HEK293 (cell line): ENCODE results near the gene GANAB.

ENCODE experiments used
- BCL11B ChIP-seq: fragments of 450-650 bp; formaldehyde crosslinking; IDR thresholded peaks from 2 replicates; pipeline ENCODE4 v1.5.1; 2016; ENCODE audit warnings: low read depth, missing biosample characterization, missing genetic modification characterization
- GLIS2 ChIP-seq: fragments of 450-650 bp; formaldehyde crosslinking; IDR thresholded peaks from 2 replicates; pipeline ENCODE4 v1.5.1; 2016; ENCODE audit warnings: missing biosample characterization, missing genetic modification characterization
- HOXA7 ChIP-seq: sonication (generic); formaldehyde crosslinking; IDR thresholded peaks from 2 replicates; pipeline ENCODE4 v1.8.1; 2022; ENCODE audit warnings: missing genetic modification reagents, borderline replicate concordance
- SCRT1 ChIP-seq: fragments of 450-650 bp; formaldehyde crosslinking; IDR thresholded peaks from 2 replicates; pipeline ENCODE4 v1.5.1; 2016; ENCODE audit warnings: missing biosample characterization, missing genetic modification characterization, borderline replicate concordance
- SCRT2 ChIP-seq: fragments of 450-650 bp; formaldehyde crosslinking; IDR thresholded peaks from 2 replicates; pipeline ENCODE4 v1.5.1; 2016; ENCODE audit warnings: missing biosample characterization, missing genetic modification characterization
- SP7 ChIP-seq: fragments of 450-650 bp; formaldehyde crosslinking; IDR thresholded peaks from 2 replicates; pipeline ENCODE4 v1.5.1; 2016; ENCODE audit warnings: missing biosample characterization, missing genetic modification characterization
- ZBTB1 ChIP-seq: fragments of 450-650 bp; formaldehyde crosslinking; IDR thresholded peaks from 2 replicates; pipeline ENCODE4 v1.5.1; 2016; ENCODE audit warnings: missing biosample characterization, missing genetic modification characterization
- ZBTB7A ChIP-seq: fragments of 450-650 bp; formaldehyde crosslinking; IDR thresholded peaks from 2 replicates; pipeline ENCODE4 v1.5.1; 2016; ENCODE audit warnings: low read depth, missing biosample characterization, missing genetic modification characterization
- ZNF121 ChIP-seq: fragments of 450-650 bp; formaldehyde crosslinking; IDR thresholded peaks from 2 replicates; pipeline ENCODE4 v1.5.1; 2016; ENCODE audit warnings: missing biosample characterization, missing genetic modification characterization
- ZNF239 ChIP-seq: fragments of 450-650 bp; formaldehyde crosslinking; IDR thresholded peaks from 2 replicates; pipeline ENCODE4 v1.5.1; 2016; ENCODE audit warnings: missing biosample characterization, missing genetic modification characterization
- ZNF274 ChIP-seq, 2 experiments: fragments of 200-500 bp in 1 of 2; fragments of 450-650 bp in 1 of 2; sonication (Bioruptor generic) in 1 of 2; formaldehyde crosslinking in 1 of 2; IDR thresholded peaks; 2 replicates each; pipeline versions ENCODE4 v1.5.1 to v1.6.1; 2014 to 2016; ENCODE audit warnings: borderline replicate concordance in 1 of 2, inconsistent platforms in 1 of 2, low read length in 1 of 2, missing biosample characterization in 1 of 2, missing genetic modification characterization in 1 of 2
- ZNF324 ChIP-seq: fragments of 450-650 bp; formaldehyde crosslinking; IDR thresholded peaks from 2 replicates; pipeline ENCODE4 v1.5.1; 2016; ENCODE audit warnings: missing biosample characterization, missing genetic modification characterization
- ZNF416 ChIP-seq: fragments of 450-650 bp; formaldehyde crosslinking; IDR thresholded peaks from 2 replicates; pipeline ENCODE4 v1.5.1; 2016; ENCODE audit warnings: missing biosample characterization, missing genetic modification characterization
- ZNF426 ChIP-seq: fragments of 450-650 bp; formaldehyde crosslinking; IDR thresholded peaks from 2 replicates; pipeline ENCODE4 v1.5.1; 2017; ENCODE audit warnings: missing biosample characterization, missing genetic modification characterization, mild to moderate bottlenecking, inconsistent platforms, moderate library complexity
- ZNF514 ChIP-seq: fragments of 450-650 bp; formaldehyde crosslinking; IDR thresholded peaks from 2 replicates; pipeline ENCODE4 v1.5.1; 2016; ENCODE audit warnings: missing biosample characterization, missing genetic modification characterization
- ZNF558 ChIP-seq: fragments of 450-650 bp; formaldehyde crosslinking; IDR thresholded peaks from 2 replicates; pipeline ENCODE4 v1.5.1; 2016; ENCODE audit warnings: missing biosample characterization, missing genetic modification characterization
- ZNF626 ChIP-seq: fragments of 450-650 bp; sonication (Bioruptor Pico); formaldehyde crosslinking; IDR thresholded peaks from 2 replicates; pipeline ENCODE4 v1.5.1; 2018; ENCODE audit warnings: missing biosample characterization, missing genetic modification characterization, inconsistent platforms
- ZNF658 ChIP-seq: fragments of 450-650 bp; formaldehyde crosslinking; IDR thresholded peaks from 2 replicates; pipeline ENCODE4; 2016; ENCODE audit warnings: missing biosample characterization, missing genetic modification characterization
- ZNF785 ChIP-seq: fragments of 450-650 bp; formaldehyde crosslinking; IDR thresholded peaks from 2 replicates; pipeline ENCODE4 v1.5.1; 2016; ENCODE audit warnings: missing biosample characterization, missing genetic modification characterization
- TF ChIP-seq, protein P1 (sequence below): fragments of 450-650 bp; formaldehyde crosslinking; optimal IDR thresholded peaks from 2 replicates; pipeline ENCODE3; 2016; ENCODE audit warnings: missing biosample characterization, mild to moderate bottlenecking, missing genetic modification characterization
- TF ChIP-seq, protein P2 (sequence below): fragments of 450-650 bp; formaldehyde crosslinking; IDR thresholded peaks from 2 replicates; pipeline ENCODE4 v1.5.1; 2016; ENCODE audit warnings: missing biosample characterization, missing genetic modification characterization
- TF ChIP-seq, protein P3 (sequence below): fragments of 450-650 bp; formaldehyde crosslinking; IDR thresholded peaks from 2 replicates; pipeline ENCODE4 v1.5.1; 2016; ENCODE audit warnings: missing biosample characterization, missing genetic modification characterization, borderline replicate concordance
- TF ChIP-seq, protein P4 (sequence below): fragments of 450-650 bp; formaldehyde crosslinking; IDR thresholded peaks from 2 replicates; pipeline ENCODE4 v1.5.1; 2017; ENCODE audit warnings: missing biosample characterization, missing genetic modification characterization
- TF ChIP-seq, protein P5 (sequence below): fragments of 450-650 bp; formaldehyde crosslinking; IDR thresholded peaks from 2 replicates; pipeline ENCODE4 v1.5.0; 2017; ENCODE audit warnings: missing biosample characterization, missing genetic modification characterization, borderline replicate concordance
- TF ChIP-seq, protein P6 (sequence below): fragments of 450-650 bp; formaldehyde crosslinking; IDR thresholded peaks from 2 replicates; pipeline ENCODE4 v1.5.1; 2016; ENCODE audit warnings: missing biosample characterization, missing genetic modification characterization

The GANAB gene

DNA sequence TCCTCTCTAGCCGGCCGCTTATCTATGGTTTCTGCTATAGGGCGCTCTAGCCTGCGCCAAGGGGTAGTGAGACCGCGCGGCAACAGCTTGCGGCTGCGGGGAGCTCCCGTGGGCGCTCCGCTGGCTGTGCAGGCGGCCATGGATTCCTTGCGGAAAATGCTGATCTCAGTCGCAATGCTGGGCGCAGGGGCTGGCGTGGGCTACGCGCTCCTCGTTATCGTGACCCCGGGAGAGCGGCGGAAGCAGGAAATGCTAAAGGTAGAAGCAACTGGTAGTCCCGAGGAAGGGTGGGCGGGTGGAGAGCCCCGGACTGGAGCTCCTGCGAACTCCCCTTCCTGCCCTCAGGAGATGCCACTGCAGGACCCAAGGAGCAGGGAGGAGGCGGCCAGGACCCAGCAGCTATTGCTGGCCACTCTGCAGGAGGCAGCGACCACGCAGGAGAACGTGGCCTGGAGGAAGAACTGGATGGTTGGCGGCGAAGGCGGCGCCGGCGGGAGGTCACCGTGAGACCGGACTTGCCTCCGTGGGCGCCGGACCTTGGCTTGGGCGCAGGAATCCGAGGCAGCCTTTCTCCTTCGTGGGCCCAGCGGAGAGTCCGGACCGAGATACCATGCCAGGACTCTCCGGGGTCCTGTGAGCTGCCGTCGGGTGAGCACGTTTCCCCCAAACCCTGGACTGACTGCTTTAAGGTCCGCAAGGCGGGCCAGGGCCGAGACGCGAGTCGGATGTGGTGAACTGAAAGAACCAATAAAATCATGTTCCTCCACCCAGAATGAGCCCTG is 25.4 kb upstream of the GANAB start, which contains the start of the genes LBHD1 and UQCC3 (continued):
- TF ChIP-seq ZNF426 (no peak), HOXA7 (CRISPR knock-in tag) (no peak), SP7 (tag by site-specific recombination) (no peak; the same call in 1 of the 2 replicates), ZNF658 (no peak), ZBTB1 (tag by site-specific recombination) (no peak), ZNF324 (tag by site-specific recombination) (peak; percentile 52; the same call in 1 of the 2 replicates), ZNF416 (no peak), ZNF626 (tag by site-specific recombination) (no peak), ZNF274 (IDR thresholded peaks at IDR 0.05; ENCODE audit: low read length) (no peak), ZNF274 (tag by site-specific recombination; IDR thresholded peaks at IDR 0.05; ENCODE audit: borderline replicate concordance) (no peak), ZNF558 (tag by site-specific recombination) (no peak), ZBTB7A (tag by site-specific recombination) (no peak), SCRT2 (tag by site-specific recombination) (peak; percentile 99), ZNF785 (tag by site-specific recombination) (no peak), ZNF514 (tag by site-specific recombination) (no peak), ZNF239 (tag by site-specific recombination) (no peak), BCL11B (tag by site-specific recombination) (no peak), ZNF121 (tag by site-specific recombination) (no peak), GLIS2 (tag by site-specific recombination) (peak; percentile 84), SCRT1 (tag by site-specific recombination) (peak; percentile 98)
- TF ChIP-seq, protein P1, sequence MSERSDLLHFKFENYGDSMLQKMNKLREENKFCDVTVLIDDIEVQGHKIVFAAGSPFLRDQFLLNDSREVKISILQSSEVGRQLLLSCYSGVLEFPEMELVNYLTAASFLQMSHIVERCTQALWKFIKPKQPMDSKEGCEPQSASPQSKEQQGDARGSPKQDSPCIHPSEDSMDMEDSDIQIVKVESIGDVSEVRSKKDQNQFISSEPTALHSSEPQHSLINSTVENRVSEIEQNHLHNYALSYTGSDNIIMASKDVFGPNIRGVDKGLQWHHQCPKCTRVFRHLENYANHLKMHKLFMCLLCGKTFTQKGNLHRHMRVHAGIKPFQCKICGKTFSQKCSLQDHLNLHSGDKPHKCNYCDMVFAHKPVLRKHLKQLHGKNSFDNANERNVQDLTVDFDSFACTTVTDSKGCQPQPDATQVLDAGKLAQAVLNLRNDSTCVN (tag by site-specific recombination) = peak; percentile 81
- TF ChIP-seq, protein P2, sequence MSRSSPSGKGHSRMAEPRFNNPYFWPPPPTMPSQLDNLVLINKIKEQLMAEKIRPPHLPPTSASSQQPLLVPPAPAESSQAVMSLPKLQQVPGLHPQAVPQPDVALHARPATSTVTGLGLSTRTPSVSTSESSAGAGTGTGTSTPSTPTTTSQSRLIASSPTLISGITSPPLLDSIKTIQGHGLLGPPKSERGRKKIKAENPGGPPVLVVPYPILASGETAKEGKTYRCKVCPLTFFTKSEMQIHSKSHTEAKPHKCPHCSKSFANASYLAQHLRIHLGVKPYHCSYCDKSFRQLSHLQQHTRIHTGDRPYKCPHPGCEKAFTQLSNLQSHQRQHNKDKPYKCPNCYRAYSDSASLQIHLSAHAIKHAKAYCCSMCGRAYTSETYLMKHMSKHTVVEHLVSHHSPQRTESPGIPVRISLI (tag by site-specific recombination) = no peak
- TF ChIP-seq, protein P3, sequence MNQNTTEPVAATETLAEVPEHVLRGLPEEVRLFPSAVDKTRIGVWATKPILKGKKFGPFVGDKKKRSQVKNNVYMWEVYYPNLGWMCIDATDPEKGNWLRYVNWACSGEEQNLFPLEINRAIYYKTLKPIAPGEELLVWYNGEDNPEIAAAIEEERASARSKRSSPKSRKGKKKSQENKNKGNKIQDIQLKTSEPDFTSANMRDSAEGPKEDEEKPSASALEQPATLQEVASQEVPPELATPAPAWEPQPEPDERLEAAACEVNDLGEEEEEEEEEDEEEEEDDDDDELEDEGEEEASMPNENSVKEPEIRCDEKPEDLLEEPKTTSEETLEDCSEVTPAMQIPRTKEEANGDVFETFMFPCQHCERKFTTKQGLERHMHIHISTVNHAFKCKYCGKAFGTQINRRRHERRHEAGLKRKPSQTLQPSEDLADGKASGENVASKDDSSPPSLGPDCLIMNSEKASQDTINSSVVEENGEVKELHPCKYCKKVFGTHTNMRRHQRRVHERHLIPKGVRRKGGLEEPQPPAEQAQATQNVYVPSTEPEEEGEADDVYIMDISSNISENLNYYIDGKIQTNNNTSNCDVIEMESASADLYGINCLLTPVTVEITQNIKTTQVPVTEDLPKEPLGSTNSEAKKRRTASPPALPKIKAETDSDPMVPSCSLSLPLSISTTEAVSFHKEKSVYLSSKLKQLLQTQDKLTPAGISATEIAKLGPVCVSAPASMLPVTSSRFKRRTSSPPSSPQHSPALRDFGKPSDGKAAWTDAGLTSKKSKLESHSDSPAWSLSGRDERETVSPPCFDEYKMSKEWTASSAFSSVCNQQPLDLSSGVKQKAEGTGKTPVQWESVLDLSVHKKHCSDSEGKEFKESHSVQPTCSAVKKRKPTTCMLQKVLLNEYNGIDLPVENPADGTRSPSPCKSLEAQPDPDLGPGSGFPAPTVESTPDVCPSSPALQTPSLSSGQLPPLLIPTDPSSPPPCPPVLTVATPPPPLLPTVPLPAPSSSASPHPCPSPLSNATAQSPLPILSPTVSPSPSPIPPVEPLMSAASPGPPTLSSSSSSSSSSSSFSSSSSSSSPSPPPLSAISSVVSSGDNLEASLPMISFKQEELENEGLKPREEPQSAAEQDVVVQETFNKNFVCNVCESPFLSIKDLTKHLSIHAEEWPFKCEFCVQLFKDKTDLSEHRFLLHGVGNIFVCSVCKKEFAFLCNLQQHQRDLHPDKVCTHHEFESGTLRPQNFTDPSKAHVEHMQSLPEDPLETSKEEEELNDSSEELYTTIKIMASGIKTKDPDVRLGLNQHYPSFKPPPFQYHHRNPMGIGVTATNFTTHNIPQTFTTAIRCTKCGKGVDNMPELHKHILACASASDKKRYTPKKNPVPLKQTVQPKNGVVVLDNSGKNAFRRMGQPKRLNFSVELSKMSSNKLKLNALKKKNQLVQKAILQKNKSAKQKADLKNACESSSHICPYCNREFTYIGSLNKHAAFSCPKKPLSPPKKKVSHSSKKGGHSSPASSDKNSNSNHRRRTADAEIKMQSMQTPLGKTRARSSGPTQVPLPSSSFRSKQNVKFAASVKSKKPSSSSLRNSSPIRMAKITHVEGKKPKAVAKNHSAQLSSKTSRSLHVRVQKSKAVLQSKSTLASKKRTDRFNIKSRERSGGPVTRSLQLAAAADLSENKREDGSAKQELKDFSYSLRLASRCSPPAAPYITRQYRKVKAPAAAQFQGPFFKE (tag by site-specific recombination) = no peak
- TF ChIP-seq, protein P4, sequence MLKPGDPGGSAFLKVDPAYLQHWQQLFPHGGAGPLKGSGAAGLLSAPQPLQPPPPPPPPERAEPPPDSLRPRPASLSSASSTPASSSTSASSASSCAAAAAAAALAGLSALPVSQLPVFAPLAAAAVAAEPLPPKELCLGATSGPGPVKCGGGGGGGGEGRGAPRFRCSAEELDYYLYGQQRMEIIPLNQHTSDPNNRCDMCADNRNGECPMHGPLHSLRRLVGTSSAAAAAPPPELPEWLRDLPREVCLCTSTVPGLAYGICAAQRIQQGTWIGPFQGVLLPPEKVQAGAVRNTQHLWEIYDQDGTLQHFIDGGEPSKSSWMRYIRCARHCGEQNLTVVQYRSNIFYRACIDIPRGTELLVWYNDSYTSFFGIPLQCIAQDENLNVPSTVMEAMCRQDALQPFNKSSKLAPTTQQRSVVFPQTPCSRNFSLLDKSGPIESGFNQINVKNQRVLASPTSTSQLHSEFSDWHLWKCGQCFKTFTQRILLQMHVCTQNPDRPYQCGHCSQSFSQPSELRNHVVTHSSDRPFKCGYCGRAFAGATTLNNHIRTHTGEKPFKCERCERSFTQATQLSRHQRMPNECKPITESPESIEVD (tag by site-specific recombination) = no peak
- TF ChIP-seq, protein P5, sequence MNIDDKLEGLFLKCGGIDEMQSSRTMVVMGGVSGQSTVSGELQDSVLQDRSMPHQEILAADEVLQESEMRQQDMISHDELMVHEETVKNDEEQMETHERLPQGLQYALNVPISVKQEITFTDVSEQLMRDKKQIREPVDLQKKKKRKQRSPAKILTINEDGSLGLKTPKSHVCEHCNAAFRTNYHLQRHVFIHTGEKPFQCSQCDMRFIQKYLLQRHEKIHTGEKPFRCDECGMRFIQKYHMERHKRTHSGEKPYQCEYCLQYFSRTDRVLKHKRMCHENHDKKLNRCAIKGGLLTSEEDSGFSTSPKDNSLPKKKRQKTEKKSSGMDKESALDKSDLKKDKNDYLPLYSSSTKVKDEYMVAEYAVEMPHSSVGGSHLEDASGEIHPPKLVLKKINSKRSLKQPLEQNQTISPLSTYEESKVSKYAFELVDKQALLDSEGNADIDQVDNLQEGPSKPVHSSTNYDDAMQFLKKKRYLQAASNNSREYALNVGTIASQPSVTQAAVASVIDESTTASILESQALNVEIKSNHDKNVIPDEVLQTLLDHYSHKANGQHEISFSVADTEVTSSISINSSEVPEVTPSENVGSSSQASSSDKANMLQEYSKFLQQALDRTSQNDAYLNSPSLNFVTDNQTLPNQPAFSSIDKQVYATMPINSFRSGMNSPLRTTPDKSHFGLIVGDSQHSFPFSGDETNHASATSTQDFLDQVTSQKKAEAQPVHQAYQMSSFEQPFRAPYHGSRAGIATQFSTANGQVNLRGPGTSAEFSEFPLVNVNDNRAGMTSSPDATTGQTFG (tag by site-specific recombination) = no peak
- TF ChIP-seq, protein P6, sequence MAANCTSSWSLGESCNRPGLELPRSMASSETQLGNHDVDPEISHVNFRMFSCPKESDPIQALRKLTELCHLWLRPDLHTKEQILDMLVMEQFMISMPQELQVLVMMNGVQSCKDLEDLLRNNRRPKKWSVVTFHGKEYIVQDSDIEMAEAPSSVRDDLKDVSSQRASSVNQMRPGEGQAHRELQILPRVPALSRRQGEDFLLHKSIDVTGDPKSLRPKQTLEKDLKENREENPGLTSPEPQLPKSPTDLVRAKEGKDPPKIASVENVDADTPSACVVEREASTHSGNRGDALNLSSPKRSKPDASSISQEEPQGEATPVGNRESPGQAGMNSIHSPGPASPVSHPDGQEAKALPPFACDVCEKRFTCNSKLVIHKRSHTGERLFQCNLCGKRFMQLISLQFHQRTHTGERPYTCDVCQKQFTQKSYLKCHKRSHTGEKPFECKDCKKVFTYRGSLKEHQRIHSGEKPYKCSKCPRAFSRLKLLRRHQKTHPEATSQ (tag by site-specific recombination) = no peak
